Stimulated activated CD4-positive, alpha-beta T cell treated with anti-CD3 and anti-CD28 coated beads, Interleukin-12 subunit alpha, Interleukin-12 subunit beta, amount 100 ng/mL, for 24 hours (primary cell): Measurements from ENCODE around the gene WDR75.
"Not testable (repeated sequence)": the region's sequence is repeated elsewhere in the genome, so short reads cannot be mapped to it uniquely, and the experiment has no call there.

ENCODE experiments used
- DNase-seq, 2 experiments: peaks; one replicate each; pipeline ENCODE4 v3.0.0-alpha.2; 2020; ENCODE audit warnings: low read depth in 2 of 2

The WDR75 gene

DNA sequence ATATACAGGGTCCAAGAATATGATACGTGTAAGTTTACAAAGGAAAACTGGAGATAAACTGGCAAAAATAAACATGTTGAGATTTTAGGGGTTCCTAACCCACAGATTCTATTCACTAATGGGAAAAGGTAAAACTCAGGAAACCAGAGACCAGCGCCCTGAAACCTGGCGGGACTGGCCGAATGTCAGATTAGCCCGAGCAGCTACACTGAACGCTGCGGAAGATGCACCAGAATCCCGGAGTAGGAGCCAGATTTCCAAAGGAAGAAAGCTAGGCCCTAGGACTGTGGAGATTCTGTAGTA is 679 bp upstream of the WDR75 start:
- no peak for DNase-seq

DNA sequence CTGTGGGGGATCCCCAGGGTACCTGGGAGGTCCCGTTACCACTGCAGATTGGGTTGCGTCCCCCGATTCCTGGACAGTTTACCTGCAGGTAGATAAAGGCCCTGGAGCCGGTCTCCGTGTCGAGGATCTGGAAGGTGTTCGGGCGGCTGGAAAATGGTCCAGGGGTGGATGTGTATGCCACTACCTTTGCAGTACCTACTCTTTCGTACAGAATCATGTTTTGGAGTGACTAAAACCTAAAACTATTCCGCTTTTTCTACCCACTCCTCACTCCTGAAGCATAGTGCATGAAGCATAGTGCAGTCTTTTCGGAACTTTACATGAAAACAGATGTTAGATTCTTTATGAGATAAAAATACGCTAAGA is 418 bp downstream of the WDR75 start:
- DNase-seq, result no peak

DNA sequence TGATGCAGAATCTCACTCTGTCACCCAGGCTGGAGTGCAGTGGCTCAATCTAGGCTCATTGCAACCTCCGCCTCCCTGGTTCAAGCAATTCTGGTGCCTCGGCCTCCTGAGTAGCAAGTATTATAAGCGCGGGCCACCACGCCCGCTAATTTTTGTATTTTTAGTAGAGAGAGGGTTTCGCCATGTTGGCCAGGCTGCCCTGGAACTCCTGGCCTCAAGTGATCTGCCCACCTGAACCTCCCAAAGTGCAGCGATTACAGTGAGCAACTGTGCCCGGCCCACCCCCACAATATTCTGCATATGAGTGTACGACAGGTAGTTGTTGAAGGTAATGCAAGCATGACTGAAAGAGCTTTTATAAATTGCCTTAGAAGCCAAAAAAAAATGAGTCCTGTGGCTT is 1.2 kb downstream of the WDR75 start:
- DNase-seq, result no peak

DNA sequence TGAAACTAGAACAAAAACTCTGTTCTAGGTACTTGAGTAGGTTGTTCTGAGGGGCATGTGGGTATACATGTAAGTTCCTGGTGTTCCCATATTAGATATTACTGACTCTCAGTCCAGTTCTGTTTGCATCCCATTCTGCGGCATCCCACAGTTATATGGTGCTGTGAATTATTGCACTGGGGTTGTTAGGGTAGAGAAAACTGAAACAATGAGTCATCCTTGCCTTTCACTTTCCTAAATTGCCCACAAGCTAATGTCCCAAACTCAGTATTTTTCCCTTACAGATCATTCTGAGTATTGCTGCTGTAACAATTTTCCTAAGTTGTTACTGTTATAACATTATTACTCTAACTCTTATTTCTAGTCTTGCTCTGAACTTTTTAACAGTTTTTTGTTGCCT is 3.0 kb downstream of the WDR75 start:
- peak in 1 of 2 experiments; percentile 17 for DNase-seq

DNA sequence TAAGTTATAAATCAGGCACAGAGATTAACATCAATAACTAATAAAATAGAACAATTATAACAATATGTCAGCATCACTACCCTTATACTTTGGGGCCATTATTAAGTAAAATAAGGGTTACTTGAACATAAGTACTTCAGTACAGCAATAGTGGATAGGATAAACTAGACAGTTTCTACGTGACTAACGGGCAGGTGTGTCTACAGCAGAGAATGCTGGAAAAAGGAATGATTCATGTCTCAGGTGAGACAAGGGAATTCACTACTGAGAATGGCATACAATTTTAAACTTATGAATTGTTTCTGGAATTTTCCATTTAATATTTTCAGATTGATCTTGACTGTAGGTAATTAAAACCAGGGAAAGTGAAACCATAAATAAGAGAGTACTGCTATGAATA is 5.5 kb downstream of the WDR75 start:
- DNase-seq, result no peak

DNA sequence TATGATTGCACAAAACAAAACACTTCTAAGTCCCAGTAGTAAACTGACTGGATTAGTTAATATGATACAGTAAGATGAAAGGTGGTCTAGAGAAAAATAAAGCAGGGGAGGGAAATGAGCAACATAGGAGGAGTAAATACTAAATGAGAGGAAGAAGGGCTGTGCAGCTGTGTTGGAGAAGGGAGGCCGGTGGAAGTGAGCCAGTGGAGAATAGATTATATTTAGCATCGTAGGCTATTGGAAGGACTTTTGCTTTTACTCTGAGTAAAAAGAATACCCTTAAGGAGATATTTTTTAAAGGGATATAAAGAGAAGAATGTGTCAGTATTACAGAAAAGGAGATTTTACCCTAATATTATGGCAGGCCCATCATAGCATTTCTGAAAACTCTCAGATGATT is 12.7 kb downstream of the WDR75 start:
- no peak for DNase-seq

DNA sequence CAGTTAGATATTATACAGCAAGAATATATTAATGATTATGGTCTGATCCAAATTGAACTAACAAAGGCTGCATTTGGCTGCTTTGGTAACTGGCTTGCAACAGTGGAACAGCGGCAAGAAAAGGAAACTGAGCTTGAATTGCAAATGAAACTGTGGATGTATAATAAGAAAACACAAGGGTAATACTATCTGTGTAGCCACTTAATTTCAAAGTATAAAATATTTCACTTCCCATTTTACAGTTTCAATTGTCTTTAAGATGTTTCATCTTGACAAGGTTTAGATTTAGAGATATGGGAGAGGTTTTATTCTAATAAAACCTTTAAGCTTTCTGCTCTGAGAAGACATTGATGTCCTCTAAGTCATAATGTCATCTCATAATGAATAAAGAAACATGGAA is 23.8 kb downstream of the WDR75 start:
- no peak for DNase-seq

DNA sequence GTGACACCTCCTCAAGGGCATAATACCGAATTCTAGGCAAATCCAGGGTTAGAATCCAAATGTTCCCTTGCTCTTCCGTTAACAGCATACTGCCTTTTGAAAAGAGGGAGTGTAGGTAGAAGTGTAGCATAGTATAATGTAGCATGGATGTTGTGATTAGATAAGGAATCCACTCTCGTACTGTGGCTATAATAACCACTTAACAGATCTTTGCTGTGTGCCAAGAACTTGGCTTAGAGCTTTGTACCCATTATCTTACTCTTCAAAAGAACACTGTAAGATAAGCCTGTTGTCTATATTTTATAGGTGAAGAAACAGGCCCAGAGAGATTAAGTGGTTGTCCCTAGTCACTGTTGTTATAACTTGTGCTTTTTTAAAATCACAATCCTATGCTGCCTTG is 24.2 kb downstream of the WDR75 start:
- no peak for DNase-seq

DNA sequence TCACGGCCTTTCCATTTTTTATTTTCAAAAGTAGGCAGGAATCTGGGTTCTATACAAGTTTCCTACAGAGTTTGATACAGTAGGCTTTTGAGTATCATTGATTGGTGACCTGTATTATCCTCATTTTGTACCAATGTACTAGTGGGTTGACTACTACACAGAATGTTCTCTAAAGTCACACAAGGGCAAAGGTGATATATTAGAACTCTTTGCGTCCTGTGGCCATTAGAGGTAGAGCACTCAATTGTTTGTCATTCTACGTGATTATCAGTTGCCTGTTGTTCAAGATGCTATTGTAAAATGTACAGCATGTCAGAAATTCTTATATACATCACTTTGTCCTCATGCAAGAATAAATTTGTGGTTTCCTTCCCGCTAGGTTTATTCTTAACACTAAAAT is 24.8 kb downstream of the WDR75 start:
- DNase-seq, result no peak

DNA sequence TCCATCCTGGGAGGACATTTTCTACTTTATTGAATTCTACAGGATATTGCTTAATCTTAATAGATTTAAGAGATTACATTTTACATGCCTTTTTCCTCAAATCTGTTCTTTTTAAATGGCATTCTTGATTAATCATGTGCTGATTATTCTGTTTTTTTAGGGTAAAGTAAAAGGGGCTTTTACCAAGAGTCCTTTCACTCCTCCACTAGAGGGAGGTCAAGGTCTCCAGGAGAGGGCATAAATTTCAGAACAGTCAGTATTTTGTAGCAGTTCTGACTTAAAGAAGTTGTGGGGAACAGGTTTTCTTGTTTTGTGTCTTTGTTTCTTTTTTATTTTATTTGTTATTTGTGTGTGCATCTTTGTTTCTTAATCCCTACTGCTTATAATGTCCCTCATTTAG is 25.4 kb downstream of the WDR75 start:
- no peak for DNase-seq

DNA sequence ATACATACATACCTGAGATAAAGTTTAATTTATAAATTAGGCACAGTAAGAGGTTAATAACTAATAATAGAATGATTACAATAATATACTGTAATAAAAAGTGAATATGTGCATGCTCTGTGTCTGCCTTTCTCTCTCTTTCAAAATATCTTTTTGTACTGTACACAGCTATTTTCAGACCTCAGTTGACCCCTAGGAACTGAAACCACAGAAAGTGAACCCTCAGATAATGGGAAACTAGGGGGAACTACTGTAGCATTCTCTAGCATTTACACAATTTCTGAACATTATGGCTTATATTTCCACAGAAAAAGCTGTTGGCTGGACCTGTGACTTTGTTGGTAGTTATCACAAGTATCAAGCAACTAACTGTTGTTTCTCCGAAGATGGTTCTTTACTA is 25.9 kb downstream of the WDR75 start:
- DNase-seq, result no peak

DNA sequence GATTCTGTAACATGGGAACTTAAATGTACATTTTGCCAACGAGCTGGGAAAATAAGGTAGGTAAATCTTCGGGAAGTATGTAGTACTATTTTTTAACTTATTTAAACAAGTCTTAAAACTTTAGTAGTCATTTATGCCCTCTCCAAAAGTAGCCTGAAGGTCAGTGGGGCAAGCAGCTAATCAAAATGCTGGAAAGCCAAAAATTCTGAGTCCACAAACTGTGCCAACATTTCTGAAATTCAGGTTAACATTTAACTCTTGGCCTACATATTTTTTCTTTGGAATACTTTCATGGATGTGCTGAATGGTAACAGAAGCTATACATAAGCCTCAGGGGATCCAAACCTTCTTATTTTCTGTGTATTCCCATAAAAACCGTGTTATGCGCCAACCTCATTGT is 26.3 kb downstream of the WDR75 start:
- DNase-seq, result no peak

DNA sequence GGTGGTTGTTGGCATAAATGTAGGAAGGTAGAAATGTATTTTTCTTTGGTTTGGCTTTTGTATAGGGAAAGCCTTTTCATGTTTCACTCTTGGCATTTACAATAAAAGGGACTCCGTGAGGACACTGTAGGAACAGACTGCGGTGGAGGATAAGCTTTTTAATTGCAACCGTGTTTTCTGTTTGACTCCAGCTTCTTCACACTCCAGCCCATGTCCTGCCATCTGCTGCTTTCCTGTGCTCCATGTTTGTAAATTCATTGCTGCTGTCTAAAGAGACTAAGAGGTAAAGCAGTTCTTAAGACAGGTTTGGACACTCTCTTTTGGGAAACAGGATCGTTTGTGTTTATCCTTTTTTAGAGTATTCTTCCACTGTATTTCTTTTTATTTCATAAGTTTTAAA is 33.3 kb downstream of the WDR75 start:
- DNase-seq, result no peak

DNA sequence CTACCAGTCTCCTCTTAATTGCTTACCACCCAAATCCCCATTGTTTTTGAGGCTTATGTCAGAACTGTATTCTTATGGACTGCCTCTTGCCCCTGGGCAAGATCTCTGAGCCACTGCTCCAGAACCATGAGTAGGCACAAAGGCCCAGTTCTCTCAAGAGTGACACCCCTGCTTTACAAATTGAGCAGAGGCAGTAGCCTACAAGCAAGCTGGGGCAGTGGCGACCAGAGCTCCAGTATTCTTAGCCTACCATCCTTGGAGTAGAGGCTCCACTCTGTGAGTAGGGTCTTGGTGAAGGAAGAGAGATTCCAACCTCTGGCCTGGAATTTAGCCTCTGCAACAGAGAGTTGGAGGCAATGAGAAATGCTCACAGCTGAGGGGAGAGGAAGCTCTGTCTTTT is 36.5 kb downstream of the WDR75 start:
- no peak for DNase-seq

DNA sequence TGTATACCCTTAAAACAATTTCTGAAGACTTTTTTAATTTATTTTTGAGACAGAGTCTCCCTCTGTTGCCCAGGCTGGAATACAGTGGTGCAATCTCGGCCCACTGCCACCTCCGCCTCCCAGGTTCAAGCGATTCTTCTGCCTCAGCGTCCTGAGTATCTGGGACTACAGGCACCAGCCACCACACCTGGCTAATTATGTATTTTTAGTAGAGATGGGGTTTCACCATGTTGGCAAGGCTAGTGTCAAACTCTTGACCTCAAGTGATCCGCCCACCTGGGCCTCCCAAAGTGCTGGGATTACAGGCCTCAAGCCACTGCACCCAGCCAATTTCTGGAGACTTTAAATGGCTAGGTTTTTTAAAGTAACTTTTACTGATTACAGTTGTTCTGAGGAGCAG is 37.0 kb downstream of the WDR75 start:
- not testable (repeated sequence) for DNase-seq

DNA sequence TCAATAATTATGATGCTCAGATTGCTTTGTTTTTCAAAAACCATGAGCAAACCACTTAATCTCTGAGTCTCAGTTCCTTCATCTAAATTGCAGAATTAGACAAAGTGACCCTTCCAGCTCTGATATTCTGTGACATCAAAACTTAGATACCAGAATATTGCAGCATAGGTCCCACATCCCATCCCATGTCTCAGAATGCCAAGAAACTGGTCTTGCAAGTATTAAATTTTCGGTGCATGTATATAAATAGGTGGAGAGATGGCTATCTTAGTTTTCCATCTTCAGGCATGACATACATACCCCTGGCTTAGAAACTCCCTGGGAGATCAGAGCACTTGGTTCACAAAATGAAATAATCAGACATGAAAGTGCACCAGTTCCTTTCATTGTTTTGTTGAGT is 39.8 kb downstream of the WDR75 start:
- DNase-seq, result no peak

DNA sequence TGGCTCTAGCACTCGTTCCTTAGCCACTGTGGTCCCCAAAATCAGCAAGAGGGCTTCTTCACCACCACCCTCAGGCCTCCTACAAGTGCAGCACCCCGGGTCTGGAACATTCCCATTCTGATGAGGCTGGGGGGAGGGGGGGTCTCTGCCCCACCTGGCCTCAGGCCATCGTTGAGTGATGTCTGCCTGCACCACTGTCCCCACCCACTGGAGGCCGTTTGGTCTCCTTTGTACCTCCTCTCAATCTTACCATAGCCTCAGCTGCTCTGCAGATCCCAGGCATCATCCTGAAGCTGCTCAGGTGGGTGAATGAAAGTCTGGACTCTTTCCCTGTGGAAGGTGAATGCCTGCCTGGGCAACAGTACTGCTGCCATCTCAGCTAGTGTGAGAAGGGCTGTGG is 42.3 kb downstream of the WDR75 start:
- no peak for DNase-seq

DNA sequence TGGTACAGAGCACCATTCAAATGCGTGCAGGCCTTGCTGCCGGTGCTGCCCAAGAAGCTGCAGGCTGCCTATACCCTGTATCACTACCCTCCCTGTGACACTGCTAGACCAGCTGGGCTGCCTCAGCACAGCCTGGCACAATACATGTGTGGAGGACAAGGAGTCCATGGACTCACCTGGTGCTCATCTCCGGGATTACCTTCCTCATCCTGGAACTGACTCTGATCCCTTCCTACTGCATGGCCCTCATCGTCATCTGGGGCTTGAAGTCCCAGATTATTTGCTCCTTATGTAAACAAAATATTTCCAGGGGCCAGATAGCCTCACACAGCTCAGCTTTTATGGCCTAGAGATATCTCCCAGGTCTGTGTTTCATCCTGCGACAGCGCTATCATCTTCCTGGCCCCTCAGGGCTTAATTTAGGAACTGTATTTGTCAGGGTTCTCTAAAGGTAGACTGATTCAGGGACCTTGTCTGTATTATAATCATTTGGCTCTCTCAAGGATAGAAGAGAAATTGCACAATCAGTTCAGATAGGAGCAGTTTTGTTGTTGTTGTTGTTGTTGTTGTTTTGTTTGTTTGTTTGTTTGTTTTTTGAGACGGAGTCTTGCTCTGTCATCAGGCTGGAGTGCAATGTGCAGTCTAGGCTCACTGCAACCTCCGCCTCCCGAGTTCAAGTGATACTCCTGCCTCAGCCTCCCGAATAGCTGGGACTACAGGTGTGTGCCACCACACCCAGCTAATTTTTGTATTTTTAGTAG is 42.9 kb downstream of the WDR75 start:
- DNase-seq, result no peak

DNA sequence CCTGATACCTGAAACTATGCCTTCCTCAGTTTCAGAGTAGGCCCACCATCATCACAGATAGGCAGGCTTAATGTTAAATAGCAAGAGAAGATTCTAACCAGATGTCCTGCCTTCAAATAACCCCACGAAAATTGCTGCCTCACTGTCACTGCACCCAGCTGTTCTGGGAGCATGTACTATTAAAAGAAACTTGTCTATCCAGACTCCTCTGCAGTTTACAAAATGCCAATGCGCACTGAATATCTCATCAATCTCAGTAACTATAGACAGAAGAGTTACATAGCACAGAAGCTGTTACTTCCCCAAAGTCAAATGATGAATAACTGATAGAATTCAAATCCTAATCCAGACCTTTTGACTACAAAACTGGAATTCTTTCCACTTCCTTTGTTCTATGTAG is 43.9 kb downstream of the WDR75 start:
- DNase-seq, result no peak

DNA sequence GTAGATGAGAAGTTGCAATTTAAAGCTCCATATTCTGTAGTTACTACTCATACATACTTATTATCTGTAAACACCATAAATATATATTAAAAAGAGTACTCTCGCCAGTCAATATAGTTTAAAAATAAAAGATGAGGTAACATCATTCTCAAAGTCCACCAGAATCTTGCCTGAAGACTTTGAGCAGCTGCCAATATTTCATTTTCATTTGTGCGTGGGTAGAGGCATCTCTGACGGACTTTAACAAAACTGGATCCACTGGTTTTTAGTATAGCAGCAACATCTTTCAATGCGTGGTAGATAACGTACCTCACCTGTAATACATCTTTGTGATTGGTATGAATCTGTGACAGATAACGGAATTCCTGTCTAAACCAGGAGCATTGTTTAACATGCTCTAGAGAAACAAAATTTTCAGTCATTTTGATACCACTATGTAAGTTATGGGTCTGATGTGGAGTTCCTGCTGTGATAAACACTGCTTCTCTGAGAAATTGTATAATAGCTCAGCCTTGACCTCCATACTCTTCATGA is 45.0 kb downstream of the WDR75 start:
- no peak for DNase-seq

DNA sequence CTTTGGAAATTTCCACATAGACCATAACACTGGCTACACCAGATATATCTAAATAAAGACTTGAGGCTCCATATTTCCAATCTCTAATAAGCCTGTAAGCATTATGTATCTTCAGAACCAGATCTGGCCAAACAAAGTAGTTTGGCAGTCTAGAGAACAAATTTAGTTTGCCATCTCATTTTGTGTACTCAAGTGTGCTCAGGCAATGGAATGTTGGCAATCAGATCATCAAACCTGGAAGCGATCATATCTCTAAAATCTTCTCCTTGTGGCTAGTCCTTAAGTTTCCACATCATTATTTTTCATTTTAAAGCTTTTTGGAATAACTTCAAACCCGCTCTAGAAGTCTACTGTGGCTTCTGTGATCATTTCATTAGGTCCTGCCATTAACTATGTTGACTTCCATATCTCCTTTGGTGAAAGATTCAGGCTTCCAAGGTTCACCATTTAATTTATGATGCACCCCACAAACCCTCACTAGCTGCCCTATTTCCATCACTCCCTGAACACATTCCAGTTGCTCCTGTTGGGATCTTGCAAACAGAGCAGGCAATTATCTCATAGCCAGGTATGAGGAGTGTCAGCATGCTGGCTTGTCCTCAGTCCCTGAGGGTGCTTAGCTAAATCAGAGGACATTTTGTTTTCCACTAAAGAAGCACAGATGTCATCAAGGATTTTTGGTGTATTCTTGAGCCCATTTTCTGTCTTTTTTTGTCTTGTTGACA is 46.2 kb downstream of the WDR75 start:
- DNase-seq, result no peak

DNA sequence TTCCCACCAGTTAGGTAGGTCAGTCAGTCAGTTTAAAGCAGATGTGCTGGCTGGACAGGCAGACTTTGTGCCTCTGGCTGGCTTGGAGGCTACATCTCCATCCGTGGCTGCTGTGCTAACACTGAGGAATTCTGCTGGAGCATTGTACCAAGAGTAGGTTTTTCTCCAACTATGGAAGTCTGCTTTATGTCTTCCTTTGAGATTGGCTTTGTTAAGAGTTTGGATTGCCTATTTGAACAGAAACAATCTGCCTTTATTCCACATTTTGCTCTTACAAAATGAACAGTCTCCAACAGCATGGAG is 46.7 kb downstream of the WDR75 start:
- DNase-seq, result no peak

DNA sequence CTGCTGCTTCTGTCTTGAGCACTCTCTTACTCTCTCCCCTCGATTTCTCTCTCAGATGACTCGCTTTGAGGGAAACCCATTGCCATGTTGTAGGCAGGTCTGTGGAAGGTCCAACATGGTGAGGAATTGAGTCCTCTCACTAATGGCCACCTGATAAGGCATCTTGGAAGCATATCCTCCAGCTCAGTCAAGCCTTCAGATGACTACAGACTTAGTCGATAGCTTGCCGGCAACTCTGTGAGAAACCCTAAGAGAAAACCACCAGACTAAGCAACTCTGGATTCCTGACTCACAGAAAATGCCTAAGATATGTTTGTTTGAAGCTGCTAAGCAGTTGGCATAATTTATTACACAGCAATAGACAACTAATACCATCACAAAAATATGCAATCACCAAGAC is 51.2 kb downstream of the WDR75 start:
- DNase-seq, result no peak

DNA sequence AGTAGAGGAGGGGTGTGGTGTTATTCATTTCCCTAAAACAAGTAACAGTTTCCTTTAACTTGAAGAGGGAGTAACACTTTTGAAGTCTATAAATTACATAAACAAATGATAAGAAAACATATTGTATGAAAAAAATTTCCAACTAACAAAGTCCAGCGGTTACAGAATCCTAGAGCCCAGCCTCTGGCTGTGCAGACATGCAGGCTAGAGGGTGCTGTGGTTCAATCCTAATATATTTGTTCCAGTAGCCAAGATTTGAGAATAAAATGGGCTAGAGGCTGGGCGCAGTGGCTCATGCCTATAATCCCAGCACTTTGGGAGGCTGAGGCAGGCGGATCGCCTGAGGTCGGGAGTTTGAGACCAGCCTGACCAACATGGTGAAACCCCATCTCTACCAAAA is 56.9 kb downstream of the WDR75 start:
- DNase-seq, result no peak
